Spleen (tissue), 11 donors: ENCODE data around the gene ZNF771. TPM values are rescaled to one million over a fixed set of nuclear protein-coding genes. Genes with fewer than 3 reads are reported as not detected.

Experiments used
- DNase-seq: peaks from one replicate; pipeline ENCODE4 v3.0.0-alpha.2; 2020
- H3K27ac ChIP-seq, 8 donors: fragments of 200-600 bp; sonication (generic) in 7 of 8; 1 replicate in 4 of 8; 2 replicates in 4 of 8; pipeline versions ENCODE4 v1.5.0 to v1.8.0; 2016 to 2021; ENCODE audit warnings: inconsistent platforms in 4 of 8, mild to moderate bottlenecking in 4 of 8, moderate library complexity in 1 of 8
- H3K27me3 ChIP-seq, 7 donors: fragments of 200-600 bp; sonication (generic) in 6 of 7; replicated peaks in 1 of 7; 1 replicate in 4 of 7; 2 replicates in 3 of 7; pipeline versions ENCODE4 v1.5.0 to v1.8.0; 2016 to 2021; ENCODE audit warnings: inconsistent platforms in 3 of 7, mild to moderate bottlenecking in 1 of 7
- H3K36me3 ChIP-seq, 6 donors: fragments of 200-600 bp; sonication (generic) in 5 of 6; 1 replicate in 4 of 6; 2 replicates in 2 of 6; pipeline versions ENCODE4 v1.5.0 to v1.8.0; 2016 to 2021; ENCODE audit warnings: inconsistent platforms in 2 of 6
- H3K4me1 ChIP-seq, 6 donors: fragments of 200-600 bp; sonication (generic) in 5 of 6; 1 replicate in 3 of 6; 2 replicates in 3 of 6; pipeline versions ENCODE4 v1.5.0 to v1.8.0; 2016 to 2021; ENCODE audit warnings: inconsistent platforms in 3 of 6
- H3K4me3 ChIP-seq, 8 donors: fragments of 200-600 bp; sonication (generic) in 7 of 8; 1 replicate in 4 of 8; 2 replicates in 4 of 8; pipeline versions ENCODE4 v1.5.0 to v1.8.0; 2016 to 2021; ENCODE audit warnings: inconsistent platforms in 4 of 8, mild to moderate bottlenecking in 4 of 8, moderate library complexity in 2 of 8
- H3K9me3 ChIP-seq, 8 donors: fragments of 200-600 bp; sonication (generic) in 7 of 8; 1 replicate in 4 of 8; 2 replicates in 4 of 8; pipeline versions ENCODE4 v1.5.0 to v1.8.0; 2016 to 2021; ENCODE audit warnings: inconsistent platforms in 4 of 8
- POLR2A ChIP-seq, 3 donors: fragments of 450-650 bp; IDR thresholded peaks; one replicate each; pipeline ENCODE4 v1.5.1; 2017; ENCODE audit warnings: antibody characterized with exemption in 3 of 3, mild to moderate bottlenecking in 1 of 3
- POLR2AphosphoS5 ChIP-seq, 3 donors: sonication (generic); formaldehyde crosslinking; IDR thresholded peaks; one replicate each; pipeline ENCODE4 v1.5.1; 2017; ENCODE audit warnings: antibody characterized with exemption in 3 of 3
- WGBS, 5 donors: extraction: QIAGEN DNeasy Blood & Tissue Kit in 3 of 5; methylation state at CpG; one replicate each; pipeline versions ENCODE4 v1.1.5 to v1.1.7; 2013 to 2018; 5-methylcytosine and 5-hydroxymethylcytosine counted together
- intact Hi-C: fragments of 100-400 bp; cut with DNase I; formaldehyde crosslinking; loops from one replicate; pipeline ENCODE4 v1.15.0; 2023; ENCODE audit warnings: low total_unique reads
- polyA plus RNA-seq, 3 donors: library from polyadenylated mRNA; stranded (reverse); fragments of 200-250 nt; gene quantifications; one replicate each; pipeline ENCODE4 v1.2.1, GENCODE V29; 2013
- total RNA-seq, 7 donors: library from RNA; depleted of rRNA in 3 of 7; stranded (reverse); fragments of >200 nt in 3 of 7; fragmentation: NEBNext Ultra II Directional in 4 of 7; extraction: Animal tissue kit (Norgen Biotek cat#: 25700) in 4 of 7; gene quantifications; one replicate each; pipeline versions ENCODE4 v1.1.0 to v1.2.1, GENCODE V29; 2016 to 2021
- TF ChIP-seq, protein P1 (sequence below), 11 experiments: fragments of 200-600 bp in 7 of 11; fragments of 450-650 bp in 4 of 11; sonication (generic) in 4 of 11; IDR thresholded peaks in 8 of 11; conservative IDR thresholded peaks in 3 of 11; 1 replicate in 7 of 11; 2 replicates in 4 of 11; pipeline versions ENCODE4 v1.4.0 to v1.8.0; 2016 to 2021; ENCODE audit warnings: antibody characterized with exemption in 11 of 11, inconsistent platforms in 4 of 11, mild to moderate bottlenecking in 1 of 11
- donor health status: healthy with polysubstance abuse.
- donor health status: DM: no; HTN: no; CAD: no; lungs with moderate emphysema.
- donor health status: DM: no; HTN: no; CAD: no.
- donor health status: Bipolar disorder and iron deficiency.
- donor health status: healthy.
- donor health status: DM: no; HTN: no; CAD: no.
- donor health status: DM: yes; HTN: yes; CAD: no.

Gene ZNF771
- total and polyA plus RNA-seq, 10 donors, result 2.2 to 10.2 (median 3.1) TPM

DNA sequence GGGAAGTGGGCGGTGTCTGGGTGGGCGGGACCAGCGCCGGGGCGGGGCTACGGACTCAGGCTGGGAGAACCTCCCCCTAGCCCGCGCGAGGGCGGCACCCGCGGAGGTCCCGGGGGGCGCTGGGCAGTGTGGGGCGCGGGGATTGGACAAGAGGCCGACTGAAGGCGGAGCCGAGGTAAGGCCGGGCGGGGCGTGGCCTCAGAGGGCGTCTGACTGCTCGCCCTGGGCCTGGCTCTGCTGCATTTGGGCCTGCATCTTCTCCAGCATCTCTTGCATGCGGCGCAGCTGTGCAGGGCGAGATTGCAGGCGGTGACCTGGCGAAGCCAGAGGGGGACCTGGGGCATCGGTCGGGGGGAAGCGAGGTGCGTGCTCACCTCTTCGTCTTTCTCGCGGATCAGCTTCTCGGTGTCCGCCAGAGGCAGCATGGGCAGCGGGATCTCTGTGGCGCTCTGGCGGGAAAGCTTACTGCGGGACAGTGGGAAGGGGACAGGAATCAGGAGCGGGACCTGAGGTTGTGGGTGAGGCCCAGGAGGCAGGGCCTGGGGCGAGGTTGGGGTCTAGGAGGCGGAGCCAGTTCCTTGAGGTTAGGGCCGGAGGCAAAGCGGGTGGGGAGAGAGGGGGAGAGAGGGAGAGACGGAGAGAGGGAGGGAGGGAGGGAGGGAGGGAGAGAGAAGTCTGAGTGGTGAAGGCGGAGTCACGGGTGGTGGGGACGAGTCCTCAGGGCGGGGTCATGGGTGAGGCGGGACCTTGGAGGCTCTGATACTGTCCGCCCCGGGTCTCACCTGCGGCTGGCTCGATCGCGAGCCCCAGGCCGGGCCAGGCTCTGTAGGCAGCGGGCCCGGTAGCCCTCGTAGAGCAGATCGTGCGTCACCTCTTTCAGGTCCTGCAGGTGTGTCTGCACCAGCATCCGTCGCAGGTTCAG is 28.9 kb upstream of the ZNF771 start:
- H3K4me3 ChIP-seq, result peak overlapping the region; percentile 50 to 87 (median 70)
- peak overlapping the region; percentile 99 to 100 (median 100) for H3K27ac ChIP-seq
- WGBS, 5 donors, result 0 to 2% (median 1%) methylated on average over 41 to 67 of the region's 67 CpGs
- peaks cover 23 to 73% (median 49%) of the 10 kb centered on the region in 6 donors for H3K4me1 ChIP-seq
- no peaks in the 10 kb centered on the region for H3K27me3 ChIP-seq
- TF ChIP-seq POLR2A (IDR thresholded peaks at IDR 0.05) (peak in 1 of 3 donors; percentile 25), POLR2AphosphoS5 (IDR thresholded peaks at IDR 0.05) (peak; percentile 85 to 89 (median 88))
- TF ChIP-seq, protein P1, sequence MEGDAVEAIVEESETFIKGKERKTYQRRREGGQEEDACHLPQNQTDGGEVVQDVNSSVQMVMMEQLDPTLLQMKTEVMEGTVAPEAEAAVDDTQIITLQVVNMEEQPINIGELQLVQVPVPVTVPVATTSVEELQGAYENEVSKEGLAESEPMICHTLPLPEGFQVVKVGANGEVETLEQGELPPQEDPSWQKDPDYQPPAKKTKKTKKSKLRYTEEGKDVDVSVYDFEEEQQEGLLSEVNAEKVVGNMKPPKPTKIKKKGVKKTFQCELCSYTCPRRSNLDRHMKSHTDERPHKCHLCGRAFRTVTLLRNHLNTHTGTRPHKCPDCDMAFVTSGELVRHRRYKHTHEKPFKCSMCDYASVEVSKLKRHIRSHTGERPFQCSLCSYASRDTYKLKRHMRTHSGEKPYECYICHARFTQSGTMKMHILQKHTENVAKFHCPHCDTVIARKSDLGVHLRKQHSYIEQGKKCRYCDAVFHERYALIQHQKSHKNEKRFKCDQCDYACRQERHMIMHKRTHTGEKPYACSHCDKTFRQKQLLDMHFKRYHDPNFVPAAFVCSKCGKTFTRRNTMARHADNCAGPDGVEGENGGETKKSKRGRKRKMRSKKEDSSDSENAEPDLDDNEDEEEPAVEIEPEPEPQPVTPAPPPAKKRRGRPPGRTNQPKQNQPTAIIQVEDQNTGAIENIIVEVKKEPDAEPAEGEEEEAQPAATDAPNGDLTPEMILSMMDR (IDR thresholded peaks at IDR 0.05 in 8 of 11, conservative IDR thresholded peaks at IDR 0.05 in 3 of 11), result peak in 5 of 11 experiments; percentile 10 to 36 (median 25)
- peak; percentile 100 for DNase-seq
- no peaks in the 10 kb centered on the region for H3K9me3 ChIP-seq
- H3K36me3 ChIP-seq, result peaks cover 0 to 11% (median 0%) of the 10 kb centered on the region in 6 donors
- intact Hi-C loops, result no loop called here

DNA sequence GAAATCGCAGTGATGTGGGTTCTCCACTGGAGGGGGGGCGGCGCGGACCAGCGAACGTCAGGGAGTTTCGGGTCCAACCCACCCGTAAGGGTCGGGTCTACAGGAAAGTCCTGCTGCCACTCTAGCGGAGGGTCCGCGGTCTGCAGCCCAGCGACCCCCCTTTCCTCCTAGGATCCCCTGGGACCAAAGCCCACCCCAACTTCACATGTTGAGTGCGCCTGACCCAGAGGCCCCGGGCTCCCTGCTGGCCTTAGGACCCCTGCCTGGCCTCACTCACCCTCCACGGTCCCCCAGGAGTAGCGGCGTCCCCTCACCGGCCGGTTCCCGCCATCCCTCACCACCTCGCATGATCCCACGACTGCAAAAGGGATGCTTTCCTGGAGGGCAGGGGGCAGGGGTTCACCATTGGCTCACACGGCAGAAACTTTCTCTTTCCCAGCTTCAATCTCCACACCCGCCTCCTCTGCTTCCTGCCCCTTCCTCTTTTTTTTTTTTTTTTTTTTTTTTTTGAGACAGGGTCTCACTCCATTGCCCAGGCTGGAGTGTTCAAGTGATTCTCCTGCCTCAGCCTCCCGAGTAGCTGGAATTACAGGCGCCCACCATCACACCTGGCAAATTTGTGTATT is 28.1 kb upstream of the ZNF771 start:
- Histone ChIP-seq H3K27me3 (no peaks in the 10 kb centered on the region), H3K27ac (peak overlapping the region; percentile 99 to 100 (median 100)), H3K4me1 (peaks cover 23 to 81% (median 52%) of the 10 kb centered on the region in 6 donors), H3K9me3 (no peaks in the 10 kb centered on the region), H3K36me3 (peaks cover 0 to 11% (median 0%) of the 10 kb centered on the region in 6 donors), H3K4me3 (peak overlapping the region; percentile 30 to 87 (median 70))
- no peak for DNase-seq
- intact Hi-C loops, result no loop called here
- 23 to 38% (median 28%) methylated on average over 19 to 27 of the region's 27 CpGs for WGBS, 5 donors
- TF ChIP-seq, protein P1 (IDR thresholded peaks at IDR 0.05 in 8 of 11, conservative IDR thresholded peaks at IDR 0.05 in 3 of 11), result no peak
- TF ChIP-seq POLR2A (IDR thresholded peaks at IDR 0.05) (no peak), POLR2AphosphoS5 (IDR thresholded peaks at IDR 0.05) (no peak)

DNA sequence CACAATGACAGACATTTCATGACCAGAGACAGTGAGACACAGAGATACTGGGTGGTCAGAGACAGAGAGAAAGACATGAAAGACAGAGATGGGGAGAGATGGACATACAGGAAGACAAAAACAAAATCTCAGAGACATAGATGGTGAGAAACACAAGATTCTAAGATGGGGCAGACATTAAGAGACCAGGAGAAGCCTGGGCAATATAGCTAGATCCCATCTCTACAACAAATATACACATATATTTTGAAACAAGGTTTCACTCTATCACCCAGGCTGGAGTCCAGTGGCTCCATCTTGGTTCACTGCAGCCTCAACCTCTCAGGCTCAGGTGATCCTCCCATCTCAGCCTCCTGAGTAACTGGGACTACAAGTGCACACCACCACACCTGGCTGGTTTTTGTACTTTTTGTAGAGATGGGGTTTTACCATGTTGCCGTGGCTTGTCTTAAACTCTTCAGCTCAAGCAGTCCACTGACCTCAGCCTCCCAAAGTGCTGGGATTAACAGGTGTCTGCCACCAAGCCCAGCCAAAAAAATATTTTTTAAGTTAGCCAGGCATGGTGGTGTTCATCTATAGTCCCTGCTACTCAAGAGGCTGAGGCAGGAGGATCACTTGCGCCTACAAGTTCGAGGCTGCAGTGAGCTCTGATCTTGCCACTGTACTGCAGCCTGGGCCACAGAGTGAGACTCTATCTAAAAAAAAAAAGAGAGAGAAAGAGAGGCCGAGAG is 27.2 kb upstream of the ZNF771 start:
- intact Hi-C loops, result no loop called here
- H3K36me3 ChIP-seq, result peaks cover 0 to 11% (median 0%) of the 10 kb centered on the region in 6 donors
- WGBS, 5 donors, result 85 to 95% (median 90%) methylated on average over 4 of the region's 4 CpGs

More for the DNA sequence above, 27.2 kb upstream of the ZNF771 start:
- no peaks in the 10 kb centered on the region for H3K9me3 ChIP-seq
- H3K27me3 ChIP-seq, result no peaks in the 10 kb centered on the region
- no peak overlapping the region for H3K4me3 ChIP-seq
- peaks cover 23 to 82% (median 52%) of the 10 kb centered on the region in 6 donors for H3K4me1 ChIP-seq
- H3K27ac ChIP-seq, result peak overlapping the region in 6 of 8 donors; percentile 70 to 100 (median 100)
- no peak for DNase-seq
- TF ChIP-seq POLR2A (IDR thresholded peaks at IDR 0.05) (no peak), POLR2AphosphoS5 (IDR thresholded peaks at IDR 0.05) (no peak)
- TF ChIP-seq, protein P1 (IDR thresholded peaks at IDR 0.05 in 8 of 11, conservative IDR thresholded peaks at IDR 0.05 in 3 of 11), result no peak
